Smooth muscle cell (in vitro differentiated cells): ENCODE results near the gene ARAP3. TPM values are rescaled to one million over a fixed set of nuclear protein-coding genes. Genes with fewer than 3 reads are reported as not detected.

Experiments
- DNase-seq: peaks from one replicate; lab custom pipeline; 2025; ENCODE audit not compliant: unreplicated experiment; lab: John Stamatoyannopoulos, UW
- H2AFZ ChIP-seq: fragments of 200-600 bp; sonication (generic); 2 replicates; pipeline ENCODE4 v1.6.0; 2016; ENCODE audit warnings: antibody characterized with exemption, low read depth, mild to moderate bottlenecking
- H3F3A ChIP-seq: fragments of 200-600 bp; sonication (generic); 2 replicates; pipeline ENCODE4 v1.6.0; 2017; ENCODE audit warnings: antibody characterized with exemption, low read depth
- H3K27ac ChIP-seq: fragments of 200-600 bp; sonication (generic); 2 replicates; pipeline ENCODE4 v1.5.1; 2016; ENCODE audit warnings: low read depth, mild to moderate bottlenecking
- H3K27me3 ChIP-seq: fragments of 200-600 bp; sonication (generic); 2 replicates; pipeline ENCODE4 v1.6.1; 2016; ENCODE audit warnings: low read depth, mild to moderate bottlenecking
- H3K36me3 ChIP-seq: fragments of 200-600 bp; sonication (generic); 2 replicates; pipeline ENCODE4 v1.5.1; 2016; ENCODE audit warnings: low read depth
- H3K4me1 ChIP-seq: fragments of 200-600 bp; sonication (generic); 2 replicates; pipeline ENCODE4 v1.5.1; 2016; ENCODE audit warnings: low read depth
- H3K4me2 ChIP-seq: fragments of 200-600 bp; sonication (generic); 2 replicates; pipeline ENCODE4 v1.6.0; 2016; ENCODE audit warnings: mild to moderate bottlenecking
- H3K4me3 ChIP-seq: fragments of 200-600 bp; sonication (generic); 2 replicates; pipeline ENCODE4 v1.5.1; 2016; ENCODE audit warnings: mild to moderate bottlenecking
- H3K79me2 ChIP-seq: fragments of 200-600 bp; sonication (generic); 2 replicates; pipeline ENCODE4 v1.6.0; 2016; ENCODE audit warnings: low read depth, mild to moderate bottlenecking
- H3K9ac ChIP-seq: fragments of 200-600 bp; sonication (generic); 2 replicates; pipeline ENCODE4 v1.6.0; 2016; ENCODE audit warnings: low read depth
- H3K9me3 ChIP-seq: fragments of 200-600 bp; sonication (generic); replicated peaks from 2 replicates; pipeline ENCODE4 v1.5.1; 2016; ENCODE audit warnings: low read depth
- H4K20me1 ChIP-seq: fragments of 200-600 bp; sonication (generic); 2 replicates; pipeline ENCODE4 v1.6.0; 2016; ENCODE audit warnings: low read depth
- CTCF ChIP-seq: fragments of 200-600 bp; sonication (generic); IDR thresholded peaks from 2 replicates; pipeline ENCODE4 v1.5.1; 2017; ENCODE audit warnings: borderline replicate concordance, mild to moderate bottlenecking, antibody characterized with exemption; ENCODE audit not compliant: insufficient read depth, poor library complexity, severe bottlenecking
- WGBS: methylation state at CpG from one replicate; pipeline ENCODE4 v1.1.7; 2016; ENCODE audit warnings: low lambda C conversion rate; 5-methylcytosine and 5-hydroxymethylcytosine counted together
- polyA plus RNA-seq: library from polyadenylated mRNA; unstranded; fragments of >200 nt; fragmentation: Nextera tagmentation; extraction: Ambion mirVana; gene quantifications from 2 replicates; pipeline ENCODE4 v1.2.1, GENCODE V29; 2016
- total RNA-seq: library from RNA; depleted of rRNA; stranded (reverse); fragments of >200 nt; gene quantifications from 2 replicates; pipeline ENCODE4 v1.2.3, GENCODE V29; 2014

The ARAP3 gene
- total and polyA plus RNA-seq, 2 experiments from 2014 or later, result 9.4 to 11.1 TPM

GRCh38 chr5:141675672-141676071, 6.4 kb downstream of the ARAP3 start:
- no peak overlapping the region for H3K9ac ChIP-seq
- H2AFZ ChIP-seq, result no peak overlapping the region
- H3K27me3 ChIP-seq, result no peaks in the 10 kb centered on the region
- H4K20me1 ChIP-seq, result no peaks in the 10 kb centered on the region
- no peak overlapping the region for H3K4me3 ChIP-seq
- no peaks in the 10 kb centered on the region for H3K36me3 ChIP-seq
- no peak overlapping the region for H3K4me2 ChIP-seq
- 96% methylated on average over 4 of the region's 4 CpGs for WGBS
- H3K9me3 ChIP-seq, result no peaks in the 10 kb centered on the region
- no peaks in the 10 kb centered on the region for H3F3A ChIP-seq
- no peak for TF ChIP-seq CTCF
- DNase-seq, result no peak
- no peaks in the 10 kb centered on the region for H3K79me2 ChIP-seq
- H3K27ac ChIP-seq, result no peak overlapping the region
- H3K4me1 ChIP-seq, result peaks cover 3% of the 10 kb centered on the region

GRCh38 chr5:141674747-141675146, 7.3 kb downstream of the ARAP3 start:
- no peaks in the 10 kb centered on the region for H3K27me3 ChIP-seq
- no peak overlapping the region for H3K4me2 ChIP-seq
- no peak for TF ChIP-seq CTCF
- no peaks in the 10 kb centered on the region for H3K9me3 ChIP-seq
- no peak overlapping the region for H2AFZ ChIP-seq
- no peak for DNase-seq
- no peak overlapping the region for H3K9ac ChIP-seq
- 70% methylated on average over 5 of the region's 5 CpGs for WGBS
- no peak overlapping the region for H3K4me3 ChIP-seq
- H3K27ac ChIP-seq, result no peak overlapping the region
- H3K4me1 ChIP-seq, result no peaks in the 10 kb centered on the region
- H3F3A ChIP-seq, result no peaks in the 10 kb centered on the region
- H3K36me3 ChIP-seq, result no peaks in the 10 kb centered on the region
- no peaks in the 10 kb centered on the region for H3K79me2 ChIP-seq
- no peaks in the 10 kb centered on the region for H4K20me1 ChIP-seq

GRCh38 chr5:141672841-141673813, 8.9 kb downstream of the ARAP3 start:
- Histone ChIP-seq H4K20me1 (no peaks in the 10 kb centered on the region), H3K36me3 (no peaks in the 10 kb centered on the region), H3K79me2 (no peaks in the 10 kb centered on the region), H3K9ac (no peak overlapping the region), H3K27ac (no peak overlapping the region), H3F3A (no peaks in the 10 kb centered on the region), H2AFZ (no peak overlapping the region), H3K9me3 (no peaks in the 10 kb centered on the region), H3K27me3 (no peaks in the 10 kb centered on the region), H3K4me3 (no peak overlapping the region), H3K4me2 (no peak overlapping the region), H3K4me1 (no peaks in the 10 kb centered on the region)
- TF ChIP-seq CTCF, result no peak
- no peak for DNase-seq
- WGBS, result 90% methylated on average over 16 of the region's 19 CpGs
